SIG-M5 treated with dmso at 0.1 percent for 504 hours (cell line): ENCODE results near the gene RIN2.
A peak's percentile ranks its signal among the peaks of the same experiment; 100 is the strongest.
"Not testable (repeated sequence)": the region's sequence is repeated elsewhere in the genome, so short reads cannot be mapped to it uniquely, and the experiment has no call there.

Source experiments
- DNase-seq: peaks from one replicate; lab custom pipeline; 2025; ENCODE audit not compliant: unreplicated experiment; lab: John Stamatoyannopoulos, UW

Gene RIN2

DNA sequence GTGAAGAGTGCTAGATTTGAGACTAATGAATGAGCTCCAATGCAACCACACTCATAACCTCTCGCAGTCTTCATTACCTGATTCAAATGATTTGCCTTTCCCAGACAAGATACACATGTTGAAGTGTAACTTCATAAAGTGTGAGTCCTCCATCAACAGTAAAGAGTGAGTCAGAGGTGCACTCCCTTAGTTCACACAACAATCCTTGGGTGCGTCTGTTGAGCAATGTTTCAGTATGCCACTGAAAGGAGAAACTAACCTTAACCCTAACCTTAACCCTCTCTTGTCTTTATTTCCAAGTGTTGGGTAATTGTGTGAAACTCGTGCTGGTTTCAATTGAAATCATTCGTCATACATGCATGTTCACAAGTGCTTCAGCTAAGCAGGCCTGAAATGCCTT lies 21.0 kb upstream of the RIN2 start:
- peak; percentile 97 for DNase-seq

DNA sequence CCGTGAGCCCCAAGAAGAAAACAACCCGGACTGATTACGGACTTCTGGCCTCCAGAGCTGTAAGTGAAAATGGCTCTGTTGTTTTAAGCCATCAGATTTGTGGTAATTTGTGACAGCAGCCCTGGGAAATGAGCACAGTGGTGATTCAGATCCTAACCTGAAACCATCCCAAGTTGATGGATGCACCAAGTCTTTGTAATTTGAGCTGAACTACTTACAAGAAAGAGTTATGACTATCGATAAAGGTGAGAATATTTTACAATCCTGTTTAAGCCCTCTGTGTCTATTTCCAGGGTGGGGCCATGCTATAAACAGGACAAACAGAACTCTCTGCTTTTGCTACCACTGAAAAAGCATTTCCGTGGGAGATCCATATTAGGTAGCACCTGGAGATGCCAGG lies 19.1 kb upstream of the RIN2 start:
- DNase-seq: no peak

GRCh38 chr20:19739351-19739750 lies 18.7 kb upstream of the RIN2 start:
- DNase-seq: no peak

GRCh38 chr20:19740512-19740911 lies 17.5 kb upstream of the RIN2 start:
- DNase-seq: no peak

DNA sequence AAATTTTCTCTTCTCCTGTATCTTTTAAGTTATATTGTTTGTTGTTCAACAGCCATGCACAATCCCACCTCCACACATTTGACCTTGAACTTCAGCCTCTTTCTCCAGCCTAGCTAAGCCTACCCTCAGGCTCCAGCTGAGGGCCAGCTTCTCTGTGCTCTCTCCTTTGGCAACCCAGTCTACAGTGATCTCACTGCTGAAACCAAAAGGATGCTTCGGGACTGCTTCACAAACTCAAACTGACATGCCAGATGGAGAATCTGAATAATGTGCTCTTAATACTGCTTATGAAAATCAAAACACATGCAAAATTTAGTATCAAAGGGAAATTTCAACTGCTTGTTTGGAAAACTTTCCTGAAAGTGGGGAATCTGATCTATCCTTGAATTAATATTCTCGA lies 16.1 kb upstream of the RIN2 start:
- DNase-seq: no peak

DNA sequence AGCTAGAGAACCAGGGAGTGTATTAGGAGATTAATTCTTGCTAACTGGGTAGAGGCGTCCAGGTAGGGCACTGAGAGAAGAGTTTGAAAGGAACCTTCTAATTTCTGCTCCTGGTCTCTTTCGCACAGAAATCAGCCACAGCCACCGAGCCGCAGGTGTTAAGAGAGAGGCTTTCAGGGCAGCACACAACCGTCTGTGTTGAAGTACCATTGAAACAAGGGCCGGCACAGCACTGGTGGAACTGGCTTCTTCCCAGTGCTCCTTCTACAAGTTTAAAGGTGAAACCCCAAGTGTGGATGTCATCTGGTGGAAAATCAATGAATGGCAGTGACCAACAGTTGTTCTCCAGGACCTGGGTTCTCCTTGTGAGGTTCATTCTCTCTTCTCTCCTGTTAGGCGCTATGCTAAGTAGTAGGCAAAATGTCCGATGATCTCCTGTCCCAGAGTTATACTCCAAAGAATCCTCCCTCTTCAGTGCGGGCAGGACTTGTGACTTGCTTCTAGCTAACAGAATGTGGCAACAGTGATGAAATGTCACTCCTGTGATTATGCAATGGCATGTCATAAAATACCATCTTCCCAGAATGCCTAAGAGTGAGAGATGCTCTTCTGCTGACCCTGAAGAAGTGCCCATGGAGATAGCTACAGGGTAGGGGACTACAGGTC lies 15.0 kb upstream of the RIN2 start:
- peak; percentile 84 for DNase-seq

DNA sequence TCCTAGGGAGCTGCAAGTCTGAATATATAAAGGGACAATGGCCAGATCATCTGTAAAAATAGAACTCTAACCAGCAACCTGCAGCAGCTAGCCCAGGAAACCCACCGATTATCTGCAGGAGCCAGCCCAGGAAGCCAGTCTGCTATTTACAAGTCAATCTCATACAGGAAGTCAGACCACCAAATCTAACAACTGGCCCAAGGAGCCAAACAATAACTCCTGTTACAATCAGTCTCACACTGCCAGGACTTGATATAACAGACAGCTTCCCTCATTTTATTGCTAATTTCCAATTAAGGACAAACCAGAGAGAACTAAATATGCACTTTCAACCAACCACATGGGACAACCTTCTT lies 14.4 kb upstream of the RIN2 start:
- DNase-seq: no peak

GRCh38 chr20:19745106-19745505 lies 13.0 kb upstream of the RIN2 start:
- DNase-seq: no peak

GRCh38 chr20:19745584-19745983 lies 12.5 kb upstream of the RIN2 start:
- no peak for DNase-seq

DNA sequence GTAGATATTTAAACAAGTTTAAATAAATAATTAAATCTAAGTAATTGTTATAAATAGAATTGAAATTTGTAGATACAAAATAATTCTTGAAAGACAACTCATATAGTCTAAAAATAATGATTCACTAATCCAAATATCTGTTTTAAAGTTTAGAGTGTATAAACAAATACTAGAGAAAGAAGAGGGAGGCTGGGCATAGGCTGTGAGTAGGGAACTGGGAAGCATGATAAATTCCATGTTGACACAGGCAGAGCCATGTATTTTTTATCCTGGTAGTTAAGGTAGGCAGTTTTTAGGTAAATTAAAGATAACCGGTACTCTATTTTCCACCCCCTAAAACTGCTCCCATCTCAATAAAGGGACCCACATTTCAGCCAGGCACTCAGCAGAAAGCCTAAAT lies 11.7 kb upstream of the RIN2 start:
- DNase-seq: no peak

GRCh38 chr20:19747903-19748302 lies 10.2 kb upstream of the RIN2 start:
- no peak for DNase-seq

- no peak for DNase-seq
Observed at GRCh38 chr20:19748681-19749080, 9.4 kb upstream of the RIN2 start.

- DNase-seq: no peak
Observed at GRCh38 chr20:19749618-19750071, 8.4 kb upstream of the RIN2 start.

GRCh38 chr20:19750101-19750606 lies 7.9 kb upstream of the RIN2 start:
- DNase-seq: no peak

- peak; percentile 61 for DNase-seq
Observed at GRCh38 chr20:19750907-19751636, 7.0 kb upstream of the RIN2 start.

GRCh38 chr20:19754201-19754600 lies 3.9 kb upstream of the RIN2 start:
- not testable (repeated sequence) for DNase-seq

- no peak for DNase-seq
Observed at GRCh38 chr20:19756761-19757486, 1.1 kb upstream of the RIN2 start.

DNA sequence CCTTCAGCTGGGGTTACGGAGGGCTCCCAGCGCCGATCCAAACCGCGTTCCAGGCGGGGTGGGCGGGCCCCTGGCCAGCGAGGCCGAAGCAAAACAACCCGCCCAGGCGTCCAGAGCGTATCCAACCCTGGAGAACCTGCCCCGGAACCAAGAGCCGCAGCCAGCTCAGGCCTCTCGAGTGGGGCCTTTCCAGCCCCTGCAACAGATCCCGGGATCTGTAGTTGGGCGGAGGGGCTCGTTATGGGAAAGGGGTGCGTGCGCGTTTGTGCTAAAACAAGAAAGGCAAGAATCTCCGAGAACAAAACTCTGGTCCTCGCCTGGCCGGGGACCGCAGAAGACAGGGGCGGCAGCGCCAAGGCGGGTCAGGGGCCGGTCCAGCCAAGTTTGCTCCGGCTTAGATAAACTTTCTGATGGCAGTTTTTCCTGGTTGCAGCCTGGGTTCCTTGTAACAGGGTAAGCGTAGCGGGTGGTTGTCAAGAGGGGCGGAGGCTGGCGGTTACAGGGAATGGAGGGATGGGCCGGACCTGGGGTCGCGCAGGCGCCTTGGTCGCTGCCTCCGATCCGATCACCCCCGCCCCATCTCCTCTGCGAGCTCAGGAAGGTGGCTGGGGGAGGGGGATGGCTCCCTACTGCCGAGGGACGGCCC lies 448 bp upstream of the RIN2 start:
- peak; percentile 65 for DNase-seq

- peak; percentile 53 for DNase-seq
Observed at GRCh38 chr20:19758501-19759331, 658 bp downstream of the RIN2 start.

GRCh38 chr20:19760371-19760721 lies 2.3 kb downstream of the RIN2 start:
- no peak for DNase-seq

GRCh38 chr20:19761326-19761725 lies 3.3 kb downstream of the RIN2 start:
- DNase-seq: no peak
